ENCODE measurements around the gene PIK3R4.

PIK3R4 gene

GRCh38 chr3:130725746-130726145 is 20.9 kb downstream of the PIK3R4 start:
- Histone ChIP-seq H3K36me3 (ENCODE audit: control insufficient read depth, insufficient read depth, low read length) (no peaks in the 10 kb centered on the region), H3K27me3 (ENCODE audit: control insufficient read depth, insufficient read depth, low read length, poor library complexity, severe bottlenecking) (no peaks in the 10 kb centered on the region), H3K9me3 (ENCODE audit: control insufficient read depth, low read length) (no peaks in the 10 kb centered on the region), H3K4me3 (ENCODE audit: insufficient read depth, low read depth, low read length) (no peak overlapping the region), H3K4me1 (ENCODE audit: control insufficient read depth, insufficient read depth, low read length) (no peaks in the 10 kb centered on the region), H3K27ac (ENCODE audit: insufficient read depth, low read depth, low read length, poor library complexity, severe bottlenecking) (no peak overlapping the region)
- 86% methylated on average over 1 of the region's 2 CpGs; no CpG with 5 or more reads in 1 of the 2 experiments for WGBS, 2 experiments

- peaks cover 12% of the 10 kb centered on the region for H3K36me3 ChIP-seq (ENCODE audit: control insufficient read depth, insufficient read depth, low read length)
Observed at GRCh38 chr3:130715616-130716015, 31.0 kb downstream of the PIK3R4 start.

GRCh38 chr3:130712718-130713423 is 33.8 kb downstream of the PIK3R4 start:
- Histone ChIP-seq H3K4me1 (ENCODE audit: control insufficient read depth, insufficient read depth, low read length) (no peaks in the 10 kb centered on the region), H3K27me3 (ENCODE audit: control insufficient read depth, insufficient read depth, low read length, poor library complexity, severe bottlenecking) (no peaks in the 10 kb centered on the region), H3K36me3 (ENCODE audit: control insufficient read depth, insufficient read depth, low read length) (peaks cover 9% of the 10 kb centered on the region), H3K27ac (ENCODE audit: insufficient read depth, low read depth, low read length, poor library complexity, severe bottlenecking) (no peak overlapping the region), H3K9me3 (ENCODE audit: control insufficient read depth, low read length) (no peaks in the 10 kb centered on the region), H3K4me3 (ENCODE audit: insufficient read depth, low read depth, low read length) (no peak overlapping the region)
- 93 to 96% methylated on average over 3 of the region's 3 CpGs for WGBS, 2 experiments

More at GRCh38 chr3:130715616-130716015, 31.0 kb downstream of the PIK3R4 start:
- H3K27ac ChIP-seq (ENCODE audit: insufficient read depth, low read depth, low read length, poor library complexity, severe bottlenecking), result no peak overlapping the region
- WGBS, 2 experiments, result 100% methylated on average over 1 of the region's 1 CpG; no CpG with 5 or more reads in 1 of the 2 experiments
- no peaks in the 10 kb centered on the region for H3K9me3 ChIP-seq (ENCODE audit: control insufficient read depth, low read length)
- H3K27me3 ChIP-seq (ENCODE audit: control insufficient read depth, insufficient read depth, low read length, poor library complexity, severe bottlenecking), result no peaks in the 10 kb centered on the region
- no peak overlapping the region for H3K4me3 ChIP-seq (ENCODE audit: insufficient read depth, low read depth, low read length)
- no peaks in the 10 kb centered on the region for H3K4me1 ChIP-seq (ENCODE audit: control insufficient read depth, insufficient read depth, low read length)

DNA sequence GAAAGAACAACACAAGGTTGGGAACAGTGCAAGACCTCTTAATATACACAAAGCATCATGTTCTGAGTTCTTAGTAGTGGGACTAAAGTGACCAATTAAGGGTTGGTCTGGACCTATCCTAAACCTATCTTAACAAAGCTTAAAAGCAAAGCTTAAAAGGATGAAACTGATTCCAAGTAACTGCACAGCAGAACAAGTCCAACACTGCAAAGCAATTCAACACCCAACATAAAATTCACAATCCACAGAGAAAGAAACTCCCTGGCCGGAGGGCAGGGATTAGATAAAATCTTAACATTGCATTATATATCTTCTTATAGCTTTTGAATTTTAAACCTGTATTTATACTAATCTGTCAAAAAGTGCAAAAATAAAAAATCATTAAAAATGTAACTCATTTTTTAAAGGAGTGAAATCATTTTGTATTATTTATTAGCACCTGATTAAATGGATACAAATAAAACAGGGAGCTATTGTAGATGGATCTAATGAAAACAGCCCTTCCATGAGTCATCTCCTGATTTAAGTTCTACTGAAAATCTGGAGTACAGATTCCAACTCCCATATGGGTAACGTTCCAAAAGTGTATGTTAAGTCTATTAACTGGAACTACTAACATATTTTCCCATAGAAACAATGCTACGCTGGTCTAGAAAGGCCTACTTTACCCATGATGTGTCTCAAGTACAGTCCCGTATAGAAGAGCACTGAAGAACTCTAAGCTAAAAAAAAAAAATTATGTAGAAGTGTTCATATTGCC is 34.9 kb downstream of the PIK3R4 start:
- Histone ChIP-seq H3K36me3 (ENCODE audit: control insufficient read depth, insufficient read depth, low read length) (peaks cover 9% of the 10 kb centered on the region), H3K27me3 (ENCODE audit: control insufficient read depth, insufficient read depth, low read length, poor library complexity, severe bottlenecking) (no peaks in the 10 kb centered on the region), H3K4me3 (ENCODE audit: insufficient read depth, low read depth, low read length) (no peak overlapping the region), H3K27ac (ENCODE audit: insufficient read depth, low read depth, low read length, poor library complexity, severe bottlenecking) (no peak overlapping the region), H3K9me3 (ENCODE audit: control insufficient read depth, low read length) (no peaks in the 10 kb centered on the region), H3K4me1 (ENCODE audit: control insufficient read depth, insufficient read depth, low read length) (no peaks in the 10 kb centered on the region)
- 93 to 94% methylated on average over 3 to 4 of the region's 4 CpGs for WGBS, 2 experiments

- no peaks in the 10 kb centered on the region for H3K4me1 ChIP-seq (ENCODE audit: control insufficient read depth, insufficient read depth, low read length)
- no peaks in the 10 kb centered on the region for H3K27me3 ChIP-seq (ENCODE audit: control insufficient read depth, insufficient read depth, low read length, poor library complexity, severe bottlenecking)
- H3K27ac ChIP-seq (ENCODE audit: insufficient read depth, low read depth, low read length, poor library complexity, severe bottlenecking), result no peak overlapping the region
- WGBS, 2 experiments, result 96 to 100% methylated on average over 1 of the region's 1 CpG
- no peaks in the 10 kb centered on the region for H3K9me3 ChIP-seq (ENCODE audit: control insufficient read depth, low read length)
- H3K4me3 ChIP-seq (ENCODE audit: insufficient read depth, low read depth, low read length), result no peak overlapping the region
- H3K36me3 ChIP-seq (ENCODE audit: control insufficient read depth, insufficient read depth, low read length), result peaks cover 8% of the 10 kb centered on the region
Observed at GRCh38 chr3:130709671-130710070, 37.0 kb downstream of the PIK3R4 start.

GRCh38 chr3:130707902-130708601 is 38.6 kb downstream of the PIK3R4 start:
- H3K4me3 ChIP-seq (ENCODE audit: insufficient read depth, low read depth, low read length), result no peak overlapping the region
- peaks cover 3% of the 10 kb centered on the region for H3K36me3 ChIP-seq (ENCODE audit: control insufficient read depth, insufficient read depth, low read length)
- H3K4me1 ChIP-seq (ENCODE audit: control insufficient read depth, insufficient read depth, low read length), result no peaks in the 10 kb centered on the region
- H3K9me3 ChIP-seq (ENCODE audit: control insufficient read depth, low read length), result no peaks in the 10 kb centered on the region
- no peaks in the 10 kb centered on the region for H3K27me3 ChIP-seq (ENCODE audit: control insufficient read depth, insufficient read depth, low read length, poor library complexity, severe bottlenecking)
- WGBS, 2 experiments, result 87 to 94% methylated on average over 3 of the region's 3 CpGs
- H3K27ac ChIP-seq (ENCODE audit: insufficient read depth, low read depth, low read length, poor library complexity, severe bottlenecking), result no peak overlapping the region

- Histone ChIP-seq H3K27ac (ENCODE audit: insufficient read depth, low read depth, low read length, poor library complexity, severe bottlenecking) (no peak overlapping the region), H3K9me3 (ENCODE audit: control insufficient read depth, low read length) (no peaks in the 10 kb centered on the region), H3K4me3 (ENCODE audit: insufficient read depth, low read depth, low read length) (no peak overlapping the region), H3K36me3 (ENCODE audit: control insufficient read depth, insufficient read depth, low read length) (peaks cover 7% of the 10 kb centered on the region), H3K27me3 (ENCODE audit: control insufficient read depth, insufficient read depth, low read length, poor library complexity, severe bottlenecking) (no peaks in the 10 kb centered on the region), H3K4me1 (ENCODE audit: control insufficient read depth, insufficient read depth, low read length) (no peaks in the 10 kb centered on the region)
- 94 to 100% methylated on average over 4 to 5 of the region's 6 CpGs for WGBS, 2 experiments
Observed at GRCh38 chr3:130705501-130705900, 41.1 kb downstream of the PIK3R4 start.

DNA sequence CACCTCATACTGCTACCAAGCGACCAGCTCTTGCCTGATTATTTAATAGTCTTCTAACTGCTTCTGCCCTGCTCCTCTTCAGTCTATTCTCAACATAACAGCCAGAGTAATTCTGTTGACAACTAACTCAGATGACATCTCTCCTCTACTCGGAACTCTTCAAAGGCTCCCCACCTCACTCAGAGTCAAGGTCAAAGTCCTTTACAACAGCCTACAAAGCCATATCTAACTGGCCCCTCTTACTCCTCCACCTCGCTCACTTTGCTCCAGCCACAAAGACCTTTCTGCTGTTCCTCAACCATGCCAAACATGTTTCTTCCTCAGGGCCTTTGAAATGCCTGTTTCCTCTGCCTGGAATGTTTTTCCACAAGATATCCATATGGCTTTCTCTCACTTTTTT is 43.6 kb downstream of the PIK3R4 start:
- Histone ChIP-seq H3K36me3 (ENCODE audit: control insufficient read depth, insufficient read depth, low read length) (peaks cover 7% of the 10 kb centered on the region), H3K27me3 (ENCODE audit: control insufficient read depth, insufficient read depth, low read length, poor library complexity, severe bottlenecking) (no peaks in the 10 kb centered on the region), H3K4me1 (ENCODE audit: control insufficient read depth, insufficient read depth, low read length) (no peaks in the 10 kb centered on the region), H3K4me3 (ENCODE audit: insufficient read depth, low read depth, low read length) (no peak overlapping the region), H3K27ac (ENCODE audit: insufficient read depth, low read depth, low read length, poor library complexity, severe bottlenecking) (no peak overlapping the region), H3K9me3 (ENCODE audit: control insufficient read depth, low read length) (no peaks in the 10 kb centered on the region)
- 93 to 96% methylated on average over 3 of the region's 3 CpGs for WGBS, 2 experiments

- Histone ChIP-seq H3K27ac (ENCODE audit: insufficient read depth, low read depth, low read length, poor library complexity, severe bottlenecking) (no peak overlapping the region), H3K4me3 (ENCODE audit: insufficient read depth, low read depth, low read length) (no peak overlapping the region), H3K27me3 (ENCODE audit: control insufficient read depth, insufficient read depth, low read length, poor library complexity, severe bottlenecking) (no peaks in the 10 kb centered on the region), H3K36me3 (ENCODE audit: control insufficient read depth, insufficient read depth, low read length) (peaks cover 7% of the 10 kb centered on the region), H3K4me1 (ENCODE audit: control insufficient read depth, insufficient read depth, low read length) (no peaks in the 10 kb centered on the region), H3K9me3 (ENCODE audit: control insufficient read depth, low read length) (no peaks in the 10 kb centered on the region)
- 85 to 97% methylated on average over 2 of the region's 2 CpGs for WGBS, 2 experiments
Observed at GRCh38 chr3:130700541-130700940, 46.1 kb downstream of the PIK3R4 start.

DNA sequence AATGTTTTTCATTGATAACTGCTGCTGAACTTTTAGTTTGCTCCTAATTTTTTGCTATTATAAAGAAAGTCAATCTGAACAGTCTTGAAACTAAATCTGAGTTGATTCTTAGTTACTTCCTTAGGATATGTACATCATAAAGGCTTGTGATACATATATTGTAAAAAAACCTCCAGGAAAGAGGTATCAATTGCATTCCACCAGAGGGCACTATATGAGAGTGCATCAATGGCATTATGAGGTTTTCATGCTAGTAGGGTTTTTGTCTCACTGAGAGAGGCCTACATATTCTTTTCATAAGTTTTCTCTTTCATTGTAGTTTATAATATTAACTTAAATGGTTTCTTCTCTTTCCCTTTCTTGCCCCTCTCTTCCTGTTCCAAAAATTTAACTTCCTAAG is 46.9 kb downstream of the PIK3R4 start:
- Histone ChIP-seq H3K9me3 (ENCODE audit: control insufficient read depth, low read length) (no peaks in the 10 kb centered on the region), H3K27me3 (ENCODE audit: control insufficient read depth, insufficient read depth, low read length, poor library complexity, severe bottlenecking) (no peaks in the 10 kb centered on the region), H3K4me1 (ENCODE audit: control insufficient read depth, insufficient read depth, low read length) (no peaks in the 10 kb centered on the region), H3K36me3 (ENCODE audit: control insufficient read depth, insufficient read depth, low read length) (peaks cover 4% of the 10 kb centered on the region), H3K27ac (ENCODE audit: insufficient read depth, low read depth, low read length, poor library complexity, severe bottlenecking) (no peak overlapping the region), H3K4me3 (ENCODE audit: insufficient read depth, low read depth, low read length) (no peak overlapping the region)
